GM12878 (cell line): ENCODE measurements around the gene LHX2. TPM values are rescaled to one million over a fixed set of nuclear protein-coding genes. Genes with fewer than 3 reads are reported as not detected.

Experiments
- ATF7 ChIP-seq: fragments of 450-650 bp; IDR thresholded peaks from 2 replicates; pipeline ENCODE4 v1.6.1; 2016; ENCODE audit warnings: low read depth, mild to moderate bottlenecking
- BCLAF1 ChIP-seq: fragments of 450-650 bp; IDR thresholded peaks from 2 replicates; pipeline ENCODE4 v1.6.1; 2017; ENCODE audit warnings: antibody characterized with exemption, mild to moderate bottlenecking, moderate library complexity
- HDAC2 ChIP-seq: fragments of 200-600 bp; sonication (generic); IDR thresholded peaks from 2 replicates; pipeline ENCODE4 v1.6.1; 2017
- PKNOX1 ChIP-seq: fragments of 450-650 bp; IDR thresholded peaks from 2 replicates; pipeline ENCODE4 v1.6.1; 2016; ENCODE audit warnings: mild to moderate bottlenecking
- RAD51 ChIP-seq: fragments of 450-650 bp; IDR thresholded peaks from 2 replicates; pipeline ENCODE4 v1.6.1; 2016; ENCODE audit warnings: moderate library complexity, mild to moderate bottlenecking, inconsistent platforms
- RCOR1 ChIP-seq: conservative IDR thresholded peaks from 2 replicates; pipeline ENCODE4 v1.6.1; 2012; ENCODE audit warnings: low read depth, low read length, improper control_type of control experiment
- ZNF687 ChIP-seq: fragments of 450-650 bp; IDR thresholded peaks from 2 replicates; pipeline ENCODE4 v1.6.1; 2017; ENCODE audit warnings: mild to moderate bottlenecking, moderate library complexity
- polyA plus RNA-seq, 11 experiments: library from polyadenylated mRNA; depleted of rRNA in 4 of 11; unstranded in 6 of 11; stranded (reverse) in 5 of 11; fragments of >200 nt; fragmentation: Nextera tagmentation in 4 of 11; fragmentation: Illumina TruSeq in 1 of 11; extraction: Ambion mirVana in 4 of 11; extraction: Trizol in 1 of 11; gene quantifications; 1 replicate in 1 of 11; 2 replicates in 10 of 11; pipeline versions ENCODE4 v1.2.1 to v1.2.3, GENCODE V29; 2011 to 2016; ENCODE audit warnings: inconsistent platforms in 2 of 11, missing spikeins in 2 of 11, low read depth in 1 of 11
- total RNA-seq, 4 experiments: library from RNA; depleted of rRNA in 3 of 4; stranded (reverse); fragments of >200 nt in 3 of 4; fragmentation: Illumina TruSeq in 1 of 4; extraction: Trizol in 1 of 4; gene quantifications; 2 replicates each; pipeline versions ENCODE4 v1.2.1 to v1.2.3, GENCODE V29; 2013 to 2021

The LHX2 gene
- total and polyA plus RNA-seq, 10 of the 15 experiments (the other 5 are each of a cell fraction or from before 2014, with no cell fraction given), result 0.82 to 69.8 (median 5.3) TPM

GRCh38 chr9:124045830-124046177 lies 34.2 kb downstream of the LHX2 start (continued):
- TF ChIP-seq BCLAF1 (no peak), PKNOX1 (no peak), ATF7 (no peak), ZNF687 (no peak), RAD51 (no peak), RCOR1 (no peak), HDAC2 (no peak)
- TF ChIP-seq, all 136 proteins: peak for 0
